ENCODE data around the gene TOLLIP.

- TF ChIP-seq RAD21 (IDR thresholded peaks at IDR 0.05; ENCODE audit: low read depth) (no peak), TAF1 (IDR thresholded peaks at IDR 0.05; ENCODE audit: low read depth) (no peak), TCF12 (IDR thresholded peaks at IDR 0.05; ENCODE audit: low read depth) (no peak), CREB1 (IDR thresholded peaks at IDR 0.05; ENCODE audit: low read depth) (no peak), MAX (IDR thresholded peaks at IDR 0.05) (no peak), REST (IDR thresholded peaks at IDR 0.05; ENCODE audit: low read depth) (no peak)
Observed at GRCh38 chr11:1358286-1358685, 48.9 kb upstream of the TOLLIP start.

All from Ishikawa (cell line).